ENCODE measurements around the gene ST6GAL1.
A peak's percentile ranks its signal among the peaks of the same experiment; 100 is the strongest.

Gene ST6GAL1

GRCh38 chr3:187042346-187042745 is 112.0 kb downstream of the ST6GAL1 start:
- Histone ChIP-seq H3K9me3 (ENCODE audit: control insufficient read depth, low read length) (no peaks in the 10 kb centered on the region), H2BK12ac (ENCODE audit: low read length in 2 of 2) (no peak overlapping the region), H3K27ac (ENCODE audit: low read length, poor library complexity, severe bottlenecking) (no peak overlapping the region), H4K91ac (ENCODE audit: low read length) (no peak overlapping the region), H3K14ac (ENCODE audit: low read length in 2 of 2) (no peak overlapping the region), H2BK15ac (ENCODE audit: low read depth, poor library complexity, severe bottlenecking) (no peak overlapping the region), H2BK120ac (ENCODE audit: low read depth, low read length) (no peak overlapping the region), H2AFZ (ENCODE audit: low read depth, low read length) (no peak overlapping the region), H3K4me1 (ENCODE audit: control insufficient read depth, insufficient read depth, low read depth, low read length) (peaks cover 9% of the 10 kb centered on the region), H2AK5ac (ENCODE audit: low read length, severe bottlenecking) (no peak overlapping the region), H3K79me1 (replicated peaks; ENCODE audit: low read length, poor library complexity, severe bottlenecking) (peaks cover 14% of the 10 kb centered on the region), H3K23ac (ENCODE audit: low read length in 2 of 2) (no peak overlapping the region), H3K4me3 (ENCODE audit: insufficient read depth in 1 of 2, low read depth in 1 of 2, low read length in 2 of 2) (no peak overlapping the region), H3K36me3 (ENCODE audit: control insufficient read depth in 1 of 2, insufficient read depth in 2 of 2, low read depth in 1 of 2, low read length in 2 of 2) (peaks cover 0 to 6% of the 10 kb centered on the region in 2 experiments), H3K4me2 (ENCODE audit: low read length, poor library complexity, severe bottlenecking) (no peak overlapping the region), H2BK5ac (ENCODE audit: low read depth, low read length, poor library complexity, severe bottlenecking) (no peak overlapping the region), H3K9ac (ENCODE audit: low read length) (no peak overlapping the region), H4K8ac (ENCODE audit: low read length) (no peak overlapping the region), H3K27me3 (ENCODE audit: control insufficient read depth in 1 of 2, insufficient read depth in 1 of 2, low read length in 2 of 2) (no peaks in the 10 kb centered on the region), H3K4ac (ENCODE audit: low read depth in 1 of 2, low read length in 2 of 2) (no peak overlapping the region), H3K18ac (ENCODE audit: low read depth in 1 of 2, low read length in 2 of 2) (no peak overlapping the region)
- WGBS: 96% methylated on average over 5 of the region's 5 CpGs
- DNase-seq: no peak

- WGBS: 98% methylated on average over 8 of the region's 8 CpGs
Measured at GRCh38 chr3:187042874-187043458, 112.6 kb downstream of the ST6GAL1 start.

GRCh38 chr3:187044206-187044605 is 113.9 kb downstream of the ST6GAL1 start:
- no peak overlapping the region for H2BK15ac ChIP-seq (ENCODE audit: low read depth, poor library complexity, severe bottlenecking)
- no peak overlapping the region for H4K8ac ChIP-seq (ENCODE audit: low read length)
- H3K18ac ChIP-seq (ENCODE audit: low read depth in 1 of 2, low read length in 2 of 2): no peak overlapping the region
- no peak overlapping the region for H2BK5ac ChIP-seq (ENCODE audit: low read depth, low read length, poor library complexity, severe bottlenecking)
- no peak for DNase-seq
- no peak overlapping the region for H2AFZ ChIP-seq (ENCODE audit: low read depth, low read length)
- H3K9me3 ChIP-seq (ENCODE audit: control insufficient read depth, low read length): no peaks in the 10 kb centered on the region
- no peak overlapping the region for H3K23ac ChIP-seq (ENCODE audit: low read length in 2 of 2)
- no peak overlapping the region for H3K4me2 ChIP-seq (ENCODE audit: low read length, poor library complexity, severe bottlenecking)
- no peak overlapping the region for H3K4ac ChIP-seq (ENCODE audit: low read depth in 1 of 2, low read length in 2 of 2)
- no peak overlapping the region for H3K14ac ChIP-seq (ENCODE audit: low read length in 2 of 2)
- 79% methylated on average over 1 of the region's 3 CpGs for WGBS
- H2AK5ac ChIP-seq (ENCODE audit: low read length, severe bottlenecking): no peak overlapping the region
- H3K9ac ChIP-seq (ENCODE audit: low read length): no peak overlapping the region
- no peak overlapping the region for H4K91ac ChIP-seq (ENCODE audit: low read length)
- no peak overlapping the region for H2BK12ac ChIP-seq (ENCODE audit: low read length in 2 of 2)
- H3K36me3 ChIP-seq (ENCODE audit: control insufficient read depth in 1 of 2, insufficient read depth in 2 of 2, low read depth in 1 of 2, low read length in 2 of 2): peaks cover 0 to 8% of the 10 kb centered on the region in 2 experiments
- no peak overlapping the region for H3K4me3 ChIP-seq (ENCODE audit: insufficient read depth in 1 of 2, low read depth in 1 of 2, low read length in 2 of 2)
- no peak overlapping the region for H2BK120ac ChIP-seq (ENCODE audit: low read depth, low read length)
- peaks cover 20% of the 10 kb centered on the region for H3K79me1 ChIP-seq (replicated peaks; ENCODE audit: low read length, poor library complexity, severe bottlenecking)
- H3K4me1 ChIP-seq (ENCODE audit: control insufficient read depth, insufficient read depth, low read depth, low read length): peaks cover 4% of the 10 kb centered on the region
- no peak overlapping the region for H3K27ac ChIP-seq (ENCODE audit: low read length, poor library complexity, severe bottlenecking)
- no peaks in the 10 kb centered on the region for H3K27me3 ChIP-seq (ENCODE audit: control insufficient read depth in 1 of 2, insufficient read depth in 1 of 2, low read length in 2 of 2)

More at GRCh38 chr3:187042874-187043458, 112.6 kb downstream of the ST6GAL1 start:
- no peak for DNase-seq
- H3K27ac ChIP-seq (ENCODE audit: low read length, poor library complexity, severe bottlenecking): no peak overlapping the region
- H2AFZ ChIP-seq (ENCODE audit: low read depth, low read length): no peak overlapping the region
- H3K36me3 ChIP-seq (ENCODE audit: control insufficient read depth in 1 of 2, insufficient read depth in 2 of 2, low read depth in 1 of 2, low read length in 2 of 2): peaks cover 0 to 6% of the 10 kb centered on the region in 2 experiments
- no peak overlapping the region for H2BK5ac ChIP-seq (ENCODE audit: low read depth, low read length, poor library complexity, severe bottlenecking)
- H3K4me1 ChIP-seq (ENCODE audit: control insufficient read depth, insufficient read depth, low read depth, low read length): peaks cover 9% of the 10 kb centered on the region
- H3K9me3 ChIP-seq (ENCODE audit: control insufficient read depth, low read length): no peaks in the 10 kb centered on the region
- no peak overlapping the region for H3K4me3 ChIP-seq (ENCODE audit: insufficient read depth in 1 of 2, low read depth in 1 of 2, low read length in 2 of 2)
- H3K23ac ChIP-seq (ENCODE audit: low read length in 2 of 2): no peak overlapping the region
- no peak overlapping the region for H2BK120ac ChIP-seq (ENCODE audit: low read depth, low read length)
- no peak overlapping the region for H3K4me2 ChIP-seq (ENCODE audit: low read length, poor library complexity, severe bottlenecking)
- H3K4ac ChIP-seq (ENCODE audit: low read depth in 1 of 2, low read length in 2 of 2): no peak overlapping the region
- no peak overlapping the region for H2BK15ac ChIP-seq (ENCODE audit: low read depth, poor library complexity, severe bottlenecking)
- no peak overlapping the region for H3K9ac ChIP-seq (ENCODE audit: low read length)
- no peak overlapping the region for H2AK5ac ChIP-seq (ENCODE audit: low read length, severe bottlenecking)
- no peak overlapping the region for H2BK12ac ChIP-seq (ENCODE audit: low read length in 2 of 2)
- H3K27me3 ChIP-seq (ENCODE audit: control insufficient read depth in 1 of 2, insufficient read depth in 1 of 2, low read length in 2 of 2): no peaks in the 10 kb centered on the region
- H4K8ac ChIP-seq (ENCODE audit: low read length): no peak overlapping the region
- H3K79me1 ChIP-seq (replicated peaks; ENCODE audit: low read length, poor library complexity, severe bottlenecking): peaks cover 14% of the 10 kb centered on the region
- H3K14ac ChIP-seq (ENCODE audit: low read length in 2 of 2): peak overlapping the region in 1 of 2 experiments; percentile 2
- no peak overlapping the region for H4K91ac ChIP-seq (ENCODE audit: low read length)
- H3K18ac ChIP-seq (ENCODE audit: low read depth in 1 of 2, low read length in 2 of 2): no peak overlapping the region

GRCh38 chr3:187044867-187045552 is 114.7 kb downstream of the ST6GAL1 start:
- Histone ChIP-seq H2AFZ (ENCODE audit: low read depth, low read length) (no peak overlapping the region), H4K91ac (ENCODE audit: low read length) (no peak overlapping the region), H2AK5ac (ENCODE audit: low read length, severe bottlenecking) (no peak overlapping the region), H3K9ac (ENCODE audit: low read length) (no peak overlapping the region), H3K14ac (ENCODE audit: low read length in 2 of 2) (no peak overlapping the region), H3K18ac (ENCODE audit: low read depth in 1 of 2, low read length in 2 of 2) (no peak overlapping the region), H3K4ac (ENCODE audit: low read depth in 1 of 2, low read length in 2 of 2) (no peak overlapping the region), H2BK15ac (ENCODE audit: low read depth, poor library complexity, severe bottlenecking) (no peak overlapping the region), H2BK120ac (ENCODE audit: low read depth, low read length) (no peak overlapping the region), H3K4me2 (ENCODE audit: low read length, poor library complexity, severe bottlenecking) (no peak overlapping the region), H3K36me3 (ENCODE audit: control insufficient read depth in 1 of 2, insufficient read depth in 2 of 2, low read depth in 1 of 2, low read length in 2 of 2) (peaks cover 0 to 10% of the 10 kb centered on the region in 2 experiments), H3K27me3 (ENCODE audit: control insufficient read depth in 1 of 2, insufficient read depth in 1 of 2, low read length in 2 of 2) (no peaks in the 10 kb centered on the region), H3K4me1 (ENCODE audit: control insufficient read depth, insufficient read depth, low read depth, low read length) (peaks cover 4% of the 10 kb centered on the region), H3K79me1 (replicated peaks; ENCODE audit: low read length, poor library complexity, severe bottlenecking) (peaks cover 22% of the 10 kb centered on the region), H2BK12ac (ENCODE audit: low read length in 2 of 2) (no peak overlapping the region), H2BK5ac (ENCODE audit: low read depth, low read length, poor library complexity, severe bottlenecking) (no peak overlapping the region), H4K8ac (ENCODE audit: low read length) (no peak overlapping the region), H3K27ac (ENCODE audit: low read length, poor library complexity, severe bottlenecking) (no peak overlapping the region), H3K23ac (ENCODE audit: low read length in 2 of 2) (no peak overlapping the region), H3K9me3 (ENCODE audit: control insufficient read depth, low read length) (no peaks in the 10 kb centered on the region), H3K4me3 (ENCODE audit: insufficient read depth in 1 of 2, low read depth in 1 of 2, low read length in 2 of 2) (no peak overlapping the region)
- no peak for DNase-seq
- WGBS: 100% methylated on average over 2 of the region's 4 CpGs
